Transverse colon (tissue), 3 donors: ENCODE measurements around the gene RPL5.

ENCODE experiments used
- CTCF ChIP-seq, 5 experiments: fragments of 200-600 bp in 3 of 5; fragments of 450-650 bp in 2 of 5; sonication (generic) in 3 of 5; IDR thresholded peaks; 1 replicate in 2 of 5; 2 replicates in 3 of 5; pipeline ENCODE4 v1.5.1; 2016 to 2017; ENCODE audit warnings: antibody characterized with exemption in 5 of 5, inconsistent platforms in 3 of 5, mild to moderate bottlenecking in 2 of 5, moderate library complexity in 1 of 5
- EP300 ChIP-seq: sonication (generic); formaldehyde crosslinking; IDR thresholded peaks from one replicate; pipeline ENCODE4 v1.6.1; 2017; ENCODE audit warnings: antibody characterized with exemption, low read depth
- POLR2A ChIP-seq: fragments of 450-650 bp; IDR thresholded peaks from one replicate; pipeline ENCODE4 v1.6.1; 2016; ENCODE audit warnings: antibody characterized with exemption, mild to moderate bottlenecking, moderate library complexity

GRCh38 chr1:92883297-92883696 is 51.5 kb downstream of the RPL5 start:
- no peak for TF ChIP-seq CTCF (IDR thresholded peaks at IDR 0.05)
- no peak for TF ChIP-seq POLR2A
- no peak for TF ChIP-seq EP300
